GM19193 (cell line): ENCODE data around the gene MRPS35.

ENCODE experiments used
- POLR2A ChIP-seq: IDR thresholded peaks from 4 replicates; pipeline ENCODE4 v1.6.1; 2011; ENCODE audit not compliant: insufficient read depth, insufficient read length; ENCODE audit errors: extremely low read depth

Gene MRPS35

DNA sequence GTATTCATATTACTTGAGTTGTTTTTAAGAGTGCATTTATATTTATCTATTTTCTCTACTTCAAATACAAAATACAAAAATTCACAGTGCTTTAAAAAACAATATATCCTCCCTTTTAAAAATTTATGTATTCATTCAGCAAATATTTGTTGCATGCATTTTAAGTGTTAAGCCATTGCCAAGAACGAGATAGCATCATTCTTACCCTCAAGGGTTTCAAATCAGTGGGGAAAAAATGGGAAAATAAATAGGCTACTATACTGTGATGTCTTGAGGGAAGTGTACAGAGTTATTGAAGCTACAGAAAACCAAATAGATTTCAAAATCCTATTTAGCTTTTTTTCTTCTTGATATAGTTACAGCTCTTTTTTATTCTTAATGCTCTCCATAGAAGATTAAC, 23.2 kb downstream of the MRPS35 start:
- no peak for TF ChIP-seq POLR2A

GRCh38 chr12:27743601-27744000, 33.0 kb downstream of the MRPS35 start:
- no peak for TF ChIP-seq POLR2A

- no peak for TF ChIP-seq POLR2A
Measured at GRCh38 chr12:27747111-27747820, 36.6 kb downstream of the MRPS35 start.

GRCh38 chr12:27751386-27752047, 40.9 kb downstream of the MRPS35 start:
- TF ChIP-seq POLR2A: no peak

- TF ChIP-seq POLR2A: no peak
Measured at GRCh38 chr12:27754795-27755194, 44.2 kb downstream of the MRPS35 start.

DNA sequence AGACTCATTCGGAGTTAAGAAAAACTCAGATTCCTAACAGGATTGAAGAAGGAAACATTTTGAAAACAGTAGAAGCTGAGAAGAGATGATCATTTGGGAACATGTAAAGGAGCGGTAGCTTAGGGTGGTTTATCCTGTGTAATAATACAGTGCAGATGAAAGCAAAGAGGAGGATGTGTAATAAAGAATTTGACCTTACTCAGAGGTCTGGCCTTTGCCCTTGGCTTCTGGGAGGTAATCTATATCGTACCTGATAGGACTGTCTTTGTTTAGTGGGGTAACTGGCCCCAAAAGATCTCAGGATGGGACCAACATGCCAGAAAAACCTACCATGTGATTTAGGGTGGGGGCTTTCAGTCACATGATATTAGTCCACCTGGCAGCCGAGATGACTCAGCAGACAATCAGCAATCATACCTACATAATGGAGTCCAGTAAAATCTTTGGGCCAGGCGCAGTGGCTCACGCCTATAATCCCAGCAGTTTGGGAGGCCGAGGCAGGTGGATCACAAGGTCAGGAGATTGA, 46.1 kb downstream of the MRPS35 start:
- no peak for TF ChIP-seq POLR2A

DNA sequence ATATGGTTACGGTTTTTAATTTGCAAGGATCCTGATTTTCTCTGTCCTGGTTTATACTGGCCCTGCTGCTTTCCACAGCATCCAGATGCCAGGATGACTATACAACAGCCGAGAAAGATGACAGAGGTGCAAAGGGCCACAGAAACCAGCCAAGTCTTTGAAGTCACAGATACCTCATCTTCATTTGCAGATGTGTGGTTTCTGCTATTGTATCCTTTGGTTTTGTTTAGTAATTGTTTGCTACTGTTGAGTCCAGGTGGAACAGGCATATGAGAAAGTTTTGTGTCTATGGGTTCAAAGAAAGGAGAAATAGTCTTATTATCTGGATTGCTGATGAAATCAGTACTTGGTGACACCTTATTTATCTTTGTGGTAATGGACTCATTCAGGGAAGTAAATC, 52.1 kb downstream of the MRPS35 start:
- TF ChIP-seq POLR2A: no peak

- TF ChIP-seq POLR2A: no peak
Measured at GRCh38 chr12:27766587-27766986, 56.0 kb downstream of the MRPS35 start.

DNA sequence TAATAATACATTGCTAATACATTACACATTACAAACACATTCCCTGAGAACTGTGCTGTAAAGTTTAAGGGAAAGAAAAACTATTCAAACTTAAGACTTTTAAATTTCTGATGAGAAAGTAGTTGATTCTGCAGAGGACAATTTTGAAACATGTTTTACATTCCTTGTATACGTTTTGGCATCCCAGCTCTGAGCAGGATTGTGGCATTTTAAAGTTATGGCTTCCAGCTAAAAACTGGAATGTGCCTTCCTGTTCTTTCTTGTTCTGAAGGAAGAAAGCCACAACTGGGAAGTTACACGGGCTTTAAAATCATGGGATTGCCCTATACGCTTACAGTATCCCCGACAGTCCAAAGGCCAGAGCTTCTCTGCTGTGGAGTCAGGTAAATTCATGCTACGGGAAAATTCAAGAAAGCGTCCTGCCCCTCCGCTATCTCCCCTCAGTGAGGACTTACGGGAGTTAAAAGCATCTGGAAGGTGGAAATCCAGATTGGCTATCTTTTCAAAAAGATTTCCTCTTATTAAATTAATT, 58.6 kb downstream of the MRPS35 start:
- no peak for TF ChIP-seq POLR2A

DNA sequence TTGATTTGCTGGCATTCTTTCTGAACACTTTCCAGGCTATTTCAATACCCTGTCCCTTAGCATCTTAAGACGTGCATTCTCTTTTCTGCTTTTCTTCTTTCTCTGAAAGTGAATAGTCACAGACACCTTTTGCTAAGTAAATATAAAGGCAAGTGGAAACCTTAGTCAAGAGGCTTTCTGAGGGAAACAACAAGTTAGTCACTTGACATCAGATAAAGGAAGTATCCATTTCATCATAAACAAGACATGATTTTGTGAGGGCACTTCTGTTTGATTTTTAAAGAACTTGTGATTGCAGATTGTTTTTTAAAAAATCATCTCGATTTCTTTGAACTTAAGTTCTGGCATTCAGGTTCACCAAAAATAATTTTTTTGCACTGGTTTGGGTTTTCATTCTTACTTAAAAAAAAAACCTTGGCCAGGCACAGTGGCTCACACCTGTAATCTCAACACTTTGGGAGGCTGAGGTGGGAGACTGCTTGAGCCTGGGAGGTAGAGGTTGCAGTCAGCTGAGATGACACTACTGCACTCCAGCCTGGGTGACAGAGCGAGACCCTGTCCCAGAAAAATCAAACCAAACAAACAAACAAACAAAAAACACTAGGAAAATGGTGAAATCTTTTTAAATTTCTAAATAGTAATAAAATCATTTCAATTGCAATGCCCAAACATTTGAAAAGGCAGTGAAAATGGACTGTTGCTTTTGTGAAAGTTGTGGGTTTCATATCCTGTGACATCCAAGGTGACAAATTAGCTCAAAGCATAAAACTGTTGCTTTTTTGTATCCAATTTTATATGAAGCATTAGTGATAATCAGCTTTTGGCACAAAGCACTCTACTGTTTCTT, 61.1 kb downstream of the MRPS35 start:
- no peak for TF ChIP-seq POLR2A

GRCh38 chr12:27772328-27773049, 61.9 kb downstream of the MRPS35 start:
- TF ChIP-seq POLR2A: no peak

GRCh38 chr12:27777141-27777540, 66.5 kb downstream of the MRPS35 start:
- TF ChIP-seq POLR2A: no peak

GRCh38 chr12:27778206-27778605, 67.6 kb downstream of the MRPS35 start:
- no peak for TF ChIP-seq POLR2A

DNA sequence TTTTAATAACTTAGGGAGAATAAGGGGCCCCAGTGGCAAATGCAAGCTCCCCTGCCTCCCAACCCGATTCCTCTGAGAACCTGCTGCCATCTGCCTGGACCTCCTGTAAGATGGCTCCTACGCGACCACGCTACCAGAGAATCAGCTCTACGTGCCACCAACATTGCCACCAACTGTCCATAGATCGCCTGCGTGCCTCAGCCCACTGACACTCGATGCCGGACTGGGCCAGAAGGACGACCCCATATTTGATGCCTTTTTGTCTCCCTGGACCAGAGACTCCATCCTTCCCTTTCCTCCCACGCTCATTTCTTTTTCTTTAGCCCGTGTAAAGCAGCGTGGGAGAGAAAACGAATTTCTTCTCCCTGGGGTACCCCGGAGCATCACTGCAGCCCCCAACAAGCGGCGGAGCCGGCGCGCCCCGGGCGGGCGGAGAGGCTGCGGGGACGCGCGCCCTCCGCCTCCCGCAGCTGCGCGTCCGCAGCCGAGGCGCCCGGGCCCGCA, 68.8 kb downstream of the MRPS35 start:
- no peak for TF ChIP-seq POLR2A
